Bronchial epithelial cell (primary cell): Measurements from ENCODE around the gene MS4A10. TPM values are rescaled to one million over a fixed set of nuclear protein-coding genes. Genes with fewer than 3 reads are reported as not detected.

Experiments used
- DNase-seq: peaks from one replicate; pipeline ENCODE4 v3.0.0-alpha.2; 2010; ENCODE audit warnings: low read depth
- FAIRE-seq: peaks from 2 replicates; lab custom pipeline; 2011; peaks lifted over from hg19 to GRCh38; lab: Jason Lieb, UNC
- H3K27me3 ChIP-seq: 2 replicates; pipeline ENCODE4 v1.5.1; 2011; ENCODE audit warnings: low read length; ENCODE audit not compliant: control insufficient read depth, insufficient read depth
- H3K36me3 ChIP-seq: 2 replicates; pipeline ENCODE4 v1.5.1; 2011; ENCODE audit warnings: low read length; ENCODE audit not compliant: control insufficient read depth, insufficient read depth
- H3K4me3 ChIP-seq: 2 replicates; pipeline ENCODE4 v1.5.1; 2011; ENCODE audit warnings: mild to moderate bottlenecking, low read depth, low read length, control low read depth
- total RNA-seq: library from RNA; depleted of rRNA; stranded (reverse); fragments of >200 nt; gene quantifications from 2 replicates; pipeline ENCODE4 v1.2.1, GENCODE V29; 2014
- TF ChIP-seq, protein P1 (sequence below): IDR thresholded peaks from 2 replicates; pipeline ENCODE4 v1.5.1; 2011; ENCODE audit warnings: mild to moderate bottlenecking, moderate library complexity, low read length, control low read depth, inconsistent platforms; ENCODE audit not compliant: insufficient read depth, severe bottlenecking

MS4A10 gene
- total RNA-seq, 1 donor from 2014 or later: not detected

DNA sequence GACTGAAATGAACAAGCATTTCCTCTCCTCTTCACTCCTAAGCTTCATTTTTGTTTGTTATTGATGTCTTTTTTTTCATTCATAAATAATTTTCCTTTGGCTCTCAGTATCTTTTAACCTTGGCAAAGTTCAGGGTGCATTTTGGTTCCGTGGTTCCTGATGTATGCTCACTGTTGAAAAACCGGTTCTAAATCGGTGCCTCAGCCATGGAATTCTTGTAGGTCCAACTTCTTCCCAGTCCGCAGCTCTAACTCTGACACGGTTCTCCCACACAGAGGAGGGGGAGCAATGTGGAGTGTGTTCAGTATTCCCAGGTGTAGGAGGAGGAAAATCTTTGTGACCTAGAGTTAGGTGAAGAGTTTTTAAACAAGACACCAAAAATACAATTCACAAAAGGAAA lies 41.0 kb upstream of the MS4A10 start:
- Histone ChIP-seq H3K27me3 (no peaks in the 10 kb centered on the region), H3K4me3 (no peak overlapping the region), H3K36me3 (no peaks in the 10 kb centered on the region)
- TF ChIP-seq, protein P1, sequence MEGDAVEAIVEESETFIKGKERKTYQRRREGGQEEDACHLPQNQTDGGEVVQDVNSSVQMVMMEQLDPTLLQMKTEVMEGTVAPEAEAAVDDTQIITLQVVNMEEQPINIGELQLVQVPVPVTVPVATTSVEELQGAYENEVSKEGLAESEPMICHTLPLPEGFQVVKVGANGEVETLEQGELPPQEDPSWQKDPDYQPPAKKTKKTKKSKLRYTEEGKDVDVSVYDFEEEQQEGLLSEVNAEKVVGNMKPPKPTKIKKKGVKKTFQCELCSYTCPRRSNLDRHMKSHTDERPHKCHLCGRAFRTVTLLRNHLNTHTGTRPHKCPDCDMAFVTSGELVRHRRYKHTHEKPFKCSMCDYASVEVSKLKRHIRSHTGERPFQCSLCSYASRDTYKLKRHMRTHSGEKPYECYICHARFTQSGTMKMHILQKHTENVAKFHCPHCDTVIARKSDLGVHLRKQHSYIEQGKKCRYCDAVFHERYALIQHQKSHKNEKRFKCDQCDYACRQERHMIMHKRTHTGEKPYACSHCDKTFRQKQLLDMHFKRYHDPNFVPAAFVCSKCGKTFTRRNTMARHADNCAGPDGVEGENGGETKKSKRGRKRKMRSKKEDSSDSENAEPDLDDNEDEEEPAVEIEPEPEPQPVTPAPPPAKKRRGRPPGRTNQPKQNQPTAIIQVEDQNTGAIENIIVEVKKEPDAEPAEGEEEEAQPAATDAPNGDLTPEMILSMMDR: no peak
- FAIRE-seq (no peak), DNase-seq (no peak)

DNA sequence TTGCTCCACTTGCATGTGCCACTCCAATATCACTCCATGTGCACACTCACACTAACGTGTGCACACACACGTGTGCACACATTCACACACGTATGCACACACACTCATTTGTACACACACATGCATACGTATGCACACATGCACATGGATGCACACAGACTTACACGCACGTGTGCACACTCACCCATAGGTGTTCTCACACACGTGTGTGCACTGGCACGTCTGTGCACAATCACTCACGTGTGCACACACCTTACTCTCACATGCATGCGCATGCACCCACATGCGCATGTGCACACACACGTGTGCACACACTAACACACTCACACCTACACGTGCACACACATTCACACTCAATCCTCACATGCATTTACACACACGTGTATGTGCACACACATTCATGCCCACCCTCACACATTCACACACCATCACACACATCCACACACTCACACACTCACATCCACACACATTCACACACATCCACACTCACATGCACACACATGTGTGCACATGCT lies 37.7 kb upstream of the MS4A10 start:
- FAIRE-seq (peak; percentile 100), DNase-seq (no peak)
- TF ChIP-seq, protein P1: no peak
- Histone ChIP-seq H3K27me3 (no peaks in the 10 kb centered on the region), H3K36me3 (no peaks in the 10 kb centered on the region), H3K4me3 (no peak overlapping the region)

DNA sequence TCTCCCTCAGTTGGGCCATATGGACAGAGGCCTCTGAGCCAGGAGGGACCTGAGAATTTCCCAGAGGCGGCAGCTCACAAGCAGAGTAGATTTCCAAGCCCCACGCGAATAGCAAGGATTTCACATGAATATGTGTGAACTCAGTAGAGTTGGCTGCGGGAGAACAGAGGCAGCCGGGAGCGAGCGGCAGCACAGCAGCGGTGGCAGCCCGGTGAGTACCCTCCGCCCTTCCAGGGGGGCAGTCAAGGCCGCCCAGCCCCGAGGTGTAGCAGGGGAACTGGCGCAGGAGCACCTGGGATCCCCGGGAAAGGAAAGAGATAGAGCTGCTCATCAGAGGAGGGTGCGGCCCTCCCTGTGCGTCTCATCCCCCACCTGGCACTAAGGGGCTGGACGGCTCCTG lies 36.9 kb upstream of the MS4A10 start:
- TF ChIP-seq, protein P1: no peak
- Histone ChIP-seq H3K36me3 (no peaks in the 10 kb centered on the region), H3K4me3 (no peak overlapping the region), H3K27me3 (no peaks in the 10 kb centered on the region)
- no peak for DNase-seq
- no peak for FAIRE-seq

DNA sequence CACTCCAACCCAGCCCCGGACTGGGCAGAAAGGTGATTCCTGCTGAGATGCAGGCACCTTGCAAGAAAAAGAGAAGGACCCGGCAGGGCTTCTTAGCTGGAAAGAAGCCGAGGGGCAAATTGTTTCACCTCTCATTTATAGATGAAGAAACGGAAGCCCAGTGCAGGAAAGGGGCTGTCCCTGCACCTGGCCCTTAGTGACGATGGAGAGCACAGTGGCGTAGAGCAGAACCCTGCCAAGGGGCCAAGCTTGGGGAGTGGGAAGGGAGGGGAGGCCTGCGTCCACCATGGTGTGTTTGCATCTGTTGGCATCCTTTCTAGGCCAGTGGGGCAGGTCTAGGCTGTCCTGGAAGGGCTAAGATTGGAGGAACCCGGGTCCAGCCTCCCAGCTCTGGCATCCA lies 36.3 kb upstream of the MS4A10 start:
- Histone ChIP-seq H3K36me3 (no peaks in the 10 kb centered on the region), H3K27me3 (no peaks in the 10 kb centered on the region), H3K4me3 (no peak overlapping the region)
- TF ChIP-seq, protein P1: no peak
- DNase-seq (no peak), FAIRE-seq (no peak)

DNA sequence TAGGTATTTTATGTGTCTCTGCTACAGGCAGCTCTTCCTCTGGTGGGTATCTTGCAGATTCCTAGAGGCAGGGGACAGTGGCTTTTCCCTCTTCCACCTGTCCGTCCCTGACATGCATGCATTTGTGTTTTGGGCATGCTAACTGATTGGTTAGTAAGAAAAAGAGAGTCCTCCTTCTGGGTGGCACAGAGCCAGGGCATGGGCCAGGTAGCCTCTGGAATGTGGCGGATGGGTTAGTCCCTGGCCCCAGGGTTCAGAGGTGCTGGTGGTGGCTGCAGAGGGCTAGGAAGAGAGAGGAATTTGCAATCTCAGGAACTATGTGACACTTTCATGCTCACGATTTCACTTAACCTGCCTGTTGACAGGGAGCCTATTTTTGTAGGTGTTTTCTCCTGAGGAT lies 34.2 kb upstream of the MS4A10 start:
- Histone ChIP-seq H3K4me3 (no peak overlapping the region), H3K27me3 (no peaks in the 10 kb centered on the region), H3K36me3 (no peaks in the 10 kb centered on the region)
- TF ChIP-seq, protein P1: no peak
- FAIRE-seq: no peak
- no peak for DNase-seq

DNA sequence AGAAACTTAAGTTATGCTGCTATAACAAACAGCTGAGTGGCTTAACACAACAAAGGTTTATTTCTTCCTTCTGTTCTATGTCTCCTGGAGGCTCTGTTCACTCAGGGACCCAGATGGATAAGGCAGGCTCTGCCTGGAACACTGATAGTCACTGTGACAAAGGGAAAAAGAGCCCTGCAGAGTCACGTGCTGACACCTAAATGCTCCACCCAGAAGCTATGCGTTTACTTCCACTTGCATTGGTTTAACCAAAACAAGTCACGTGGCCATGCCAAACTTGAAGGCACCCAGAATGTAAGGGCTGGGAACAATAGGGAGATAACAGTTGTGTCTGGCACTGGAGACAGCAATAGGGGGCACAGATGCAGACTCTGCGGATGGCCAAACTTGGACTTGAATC lies 31.8 kb upstream of the MS4A10 start:
- Histone ChIP-seq H3K36me3 (no peaks in the 10 kb centered on the region), H3K4me3 (no peak overlapping the region), H3K27me3 (no peaks in the 10 kb centered on the region)
- TF ChIP-seq, protein P1: no peak
- DNase-seq (no peak), FAIRE-seq (no peak)
